ENCODE data around the gene MOAP1. TPM values are rescaled to one million over a fixed set of nuclear protein-coding genes. Genes with fewer than 3 reads are reported as not detected.
"Not testable (repeated sequence)": the region's sequence is repeated elsewhere in the genome, so short reads cannot be mapped to it uniquely, and the experiment has no call there.

Gene MOAP1
- 10 to 100 TPM; 17.8 to 20.0 TPM for total RNA-seq
- long read RNA-seq, transcript MOAP1-201 (3 exons, 2,441 nt), result major isoform, 31 of 40 reads
- long read RNA-seq, transcript MOAP1-202 (2 exons, 2,529 nt), result minor isoform, 5 of 40 reads
- long read RNA-seq, partial matches to known transcripts, result 0 of 40 reads
- long read RNA-seq, other reads (novel, unspliced or antisense), result 4 of 40 reads

GRCh38 chr14:93184391-93185348 is at the start of gene MOAP1, which contains the start of gene LYSET:
Gene MOAP1 (minus strand): TSS chr14:93184897. CDS start chr14:93184242, 655 bp downstream.
Gene LYSET (plus strand): TSS chr14:93185317. CDS start chr14:93185406, 89 bp downstream.
- DNase-seq (peak; percentile 88 to 91), ATAC-seq (peak; percentile 90)
- intact Hi-C loops (cut with DNase I, micrococcal nuclease), result no loop called here

GRCh38 chr14:93233078-93233477 is 48.4 kb upstream of the MOAP1 start:
- ATAC-seq; intact Hi-C loops (cut with DNase I, micrococcal nuclease); DNase-seq: not testable (repeated sequence)

- intact Hi-C loops (cut with DNase I, micrococcal nuclease), result no loop called here
- ATAC-seq (no peak), DNase-seq (no peak)
Observed at GRCh38 chr14:93232159-93232558, 47.5 kb upstream of the MOAP1 start.

GRCh38 chr14:93231129-93231979 is 46.7 kb upstream of the MOAP1 start:
- intact Hi-C loops (cut with DNase I, micrococcal nuclease), result no loop called here
- peak; percentile 48 for ATAC-seq
- no peak for DNase-seq

- DNase-seq (no peak), ATAC-seq (no peak)
- intact Hi-C loops (cut with DNase I, micrococcal nuclease), result no loop called here
Observed at GRCh38 chr14:93230539-93230938, 45.8 kb upstream of the MOAP1 start.

GRCh38 chr14:93228550-93228949 is 43.9 kb upstream of the MOAP1 start:
- ATAC-seq (no peak), DNase-seq (no peak)
- intact Hi-C loops (cut with DNase I, micrococcal nuclease), result no loop called here

- DNase-seq (no peak), ATAC-seq (no peak)
- intact Hi-C loops (cut with DNase I, micrococcal nuclease), result no loop called here
Observed at GRCh38 chr14:93223565-93223964, 38.9 kb upstream of the MOAP1 start.

GRCh38 chr14:93220509-93220908 is 35.8 kb upstream of the MOAP1 start:
- ATAC-seq (no peak), DNase-seq (no peak)
- intact Hi-C loops (cut with DNase I, micrococcal nuclease), result no loop called here

- intact Hi-C loops (cut with DNase I, micrococcal nuclease), result no loop called here
- DNase-seq (peak in 1 of 2 donors; percentile 45), ATAC-seq (peak; percentile 91)
Observed at GRCh38 chr14:93219103-93219726, 34.5 kb upstream of the MOAP1 start.

GRCh38 chr14:93214598-93214997 is 29.9 kb upstream of the MOAP1 start:
- ATAC-seq, result no peak
- no peak for DNase-seq
- intact Hi-C loops (cut with DNase I, micrococcal nuclease), result no loop called here

GRCh38 chr14:93212432-93212831 is 27.7 kb upstream of the MOAP1 start:
- DNase-seq (no peak), ATAC-seq (no peak)
- intact Hi-C loops (cut with DNase I, micrococcal nuclease), result no loop called here

GRCh38 chr14:93207468-93208308 is 23.0 kb upstream of the MOAP1 start:
- intact Hi-C loops (cut with DNase I, micrococcal nuclease), result no loop called here
- DNase-seq (peak; percentile 51 to 65), ATAC-seq (peak; percentile 57)

GRCh38 chr14:93206793-93207467 is 22.2 kb upstream of the MOAP1 start, which contains the start of the genes GON7 and UBR7:
Gene GON7 (minus strand): TSS chr14:93207065. CDS start chr14:93207037, 28 bp downstream.
Gene UBR7 (plus strand): TSS chr14:93207256. CDS start chr14:93207292, 36 bp downstream.
- intact Hi-C loops (cut with DNase I, micrococcal nuclease), result no loop called here
- DNase-seq (peak; percentile 93 to 97), ATAC-seq (peak; percentile 96)

GRCh38 chr14:93201155-93201704 is 16.5 kb upstream of the MOAP1 start:
- intact Hi-C loops (cut with DNase I, micrococcal nuclease), result no loop called here
- DNase-seq (no peak), ATAC-seq (no peak)

GRCh38 chr14:93200553-93200952 is 15.9 kb upstream of the MOAP1 start:
- intact Hi-C loops (cut with DNase I, micrococcal nuclease), result no loop called here
- DNase-seq (no peak), ATAC-seq (no peak)

GRCh38 chr14:93199031-93199430 is 14.3 kb upstream of the MOAP1 start:
- intact Hi-C loops (cut with DNase I, micrococcal nuclease), result no loop called here
- ATAC-seq, result no peak

More at GRCh38 chr14:93199031-93199430, 14.3 kb upstream of the MOAP1 start:
- no peak for DNase-seq
